ENCODE data around the gene ITGA4. TPM values are rescaled to one million over a fixed set of nuclear protein-coding genes. Genes with fewer than 3 reads are reported as not detected.

The ITGA4 gene
- total and polyA plus RNA-seq, 9 of the 15 experiments (the other 6 are each of a cell fraction or from before 2014, with no cell fraction given), result 0.06 to 0.81 (median 0.27) TPM

GRCh38 chr2:181463588-181463987 is 6.4 kb downstream of the ITGA4 start:
- H3K4me1 ChIP-seq (replicated peaks in 1 of 2; ENCODE audit: control insufficient read depth in 2 of 2, insufficient read depth in 2 of 2, low read length in 2 of 2), result no peaks in the 10 kb centered on the region
- POLR2A ChIA-PET, result no interaction called here
- no peak overlapping the region for H3K4me2 ChIP-seq (ENCODE audit: insufficient read depth, low read length)
- no peak for TF ChIP-seq TFE3 (CRISPR knock-in tag; IDR thresholded peaks at IDR 0.05)
- CTCF ChIA-PET (ENCODE audit: low intra/inter-chr PET ratio), result no interaction called here
- intact Hi-C loops (cut with micrococcal nuclease) (loop anchor here (10.0 kb wide), 1 partner anchor 359 kb away; no protein-coding TSS in a partner anchor), in situ Hi-C loops (cut with MboI) (no loop called here)
- H3K36me3 ChIP-seq (ENCODE audit: control insufficient read depth, insufficient read depth, low read length), result no peaks in the 10 kb centered on the region
- no peaks in the 10 kb centered on the region for H3K27me3 ChIP-seq (ENCODE audit: control insufficient read depth in 2 of 2, insufficient read depth in 2 of 2, low read length in 2 of 2)
- H2AFZ ChIP-seq (ENCODE audit: low read depth, low read length), result no peak overlapping the region
- DNase-seq (ENCODE audit: extremely low read depth in 1 of 4, low spot score in 3 of 4), result no peak
- no peak for ATAC-seq
- H3K79me2 ChIP-seq (ENCODE audit: control insufficient read depth, insufficient read depth, low read length), result no peaks in the 10 kb centered on the region
- BruUV-seq (replicated peaks), result no TSS peak
- no peak for FAIRE-seq
- H4K20me1 ChIP-seq (replicated peaks; ENCODE audit: control insufficient read depth, insufficient read depth, low read length), result no peaks in the 10 kb centered on the region
- H3K4me3 ChIP-seq, result no peak overlapping the region
- no peak overlapping the region for H3K9ac ChIP-seq (ENCODE audit: insufficient read depth in 1 of 2, low read depth in 2 of 2, low read length in 2 of 2)
- 2% methylated on average over 3 of the region's 3 CpGs for WGBS (ENCODE audit: insufficient coverage, low coverage, missing lambda C conversion rate)
- no peak overlapping the region for H3K27ac ChIP-seq (ENCODE audit: extremely low read depth, low read depth, low read length)
- no peaks in the 10 kb centered on the region for H3K9me1 ChIP-seq (ENCODE audit: control insufficient read depth, insufficient read depth, low read length)
- H3K9me3 ChIP-seq (replicated peaks; ENCODE audit: control insufficient read depth, insufficient read depth, low read depth, low read length), result no peaks in the 10 kb centered on the region

- 7% methylated on average over 2 of the region's 2 CpGs for WGBS (ENCODE audit: insufficient coverage, low coverage, missing lambda C conversion rate)
- Histone ChIP-seq H3K36me3 (ENCODE audit: control insufficient read depth, insufficient read depth, low read length) (no peaks in the 10 kb centered on the region), H3K79me2 (ENCODE audit: control insufficient read depth, insufficient read depth, low read length) (no peaks in the 10 kb centered on the region), H2AFZ (ENCODE audit: low read depth, low read length) (no peak overlapping the region), H3K4me2 (ENCODE audit: insufficient read depth, low read length) (no peak overlapping the region), H4K20me1 (replicated peaks; ENCODE audit: control insufficient read depth, insufficient read depth, low read length) (no peaks in the 10 kb centered on the region), H3K27me3 (ENCODE audit: control insufficient read depth in 2 of 2, insufficient read depth in 2 of 2, low read length in 2 of 2) (no peaks in the 10 kb centered on the region), H3K4me1 (replicated peaks in 1 of 2; ENCODE audit: control insufficient read depth in 2 of 2, insufficient read depth in 2 of 2, low read length in 2 of 2) (no peaks in the 10 kb centered on the region), H3K27ac (ENCODE audit: extremely low read depth, low read depth, low read length) (no peak overlapping the region), H3K9me1 (ENCODE audit: control insufficient read depth, insufficient read depth, low read length) (no peaks in the 10 kb centered on the region), H3K9me3 (replicated peaks; ENCODE audit: control insufficient read depth, insufficient read depth, low read depth, low read length) (no peaks in the 10 kb centered on the region), H3K4me3 (no peak overlapping the region), H3K9ac (ENCODE audit: insufficient read depth in 1 of 2, low read depth in 2 of 2, low read length in 2 of 2) (no peak overlapping the region)
- intact Hi-C loops (cut with micrococcal nuclease) (loop anchor here (10.0 kb wide), 1 partner anchor 360 kb away; no protein-coding TSS in a partner anchor), in situ Hi-C loops (cut with MboI) (no loop called here)
- DNase-seq (ENCODE audit: extremely low read depth in 1 of 4, low spot score in 3 of 4), result no peak
- no TSS peak for BruUV-seq (replicated peaks)
- no peak for ATAC-seq
- ChIA-PET POLR2A (no interaction called here), CTCF (ENCODE audit: low intra/inter-chr PET ratio) (no interaction called here)
- FAIRE-seq, result no peak
- TF ChIP-seq HNRNPK (IDR thresholded peaks at IDR 0.05; ENCODE audit: low read depth, low read length, poor library complexity, severe bottlenecking), result no peak
- TF ChIP-seq ZNF395 (CRISPR knock-in tag; IDR thresholded peaks at IDR 0.05), result no peak
- no peak for TF ChIP-seq NR2C2 (CRISPR knock-in tag; IDR thresholded peaks at IDR 0.05)
- TF ChIP-seq NR2C2 (tag; IDR thresholded peaks at IDR 0.05), result no peak
- no peak for TF ChIP-seq TBP (optimal IDR thresholded peaks at IDR 0.05; ENCODE audit: low read depth, low read length)
- TF ChIP-seq ZBTB34 (CRISPR knock-in tag; IDR thresholded peaks at IDR 0.05), result no peak
- TF ChIP-seq DDX20 (tag; IDR thresholded peaks at IDR 0.05; ENCODE audit: low read depth), result no peak
- TF ChIP-seq VEZF1 (CRISPR knock-in tag; IDR thresholded peaks at IDR 0.05), result no peak
- TF ChIP-seq DPF2 (IDR thresholded peaks at IDR 0.05), result no peak
Measured at GRCh38 chr2:181464966-181465365, 7.8 kb downstream of the ITGA4 start.

Data from K562 (cell line).